IMR-90 (cell line): ENCODE measurements around the gene CBR4. TPM values are rescaled to one million over a fixed set of nuclear protein-coding genes. Genes with fewer than 3 reads are reported as not detected.

ENCODE experiments used
- ATAC-seq: fragments of 200-7000 bp; cut with Tn5 transposase; 2 replicates; pipeline ENCODE4 v1.9.1; 2020; ENCODE audit warnings: low read depth, mild to moderate bottlenecking, moderate library complexity
- BruUV-seq: library from RNA; stranded (reverse); fragments of 400-500 nt; replicated peaks from 2 replicates; lab custom pipeline; 2021; lab: Mats Ljungman, UMichigan
- CTCF ChIA-PET: fragments of 300-600 bp; formaldehyde crosslinking; extraction: SDS; loops from one replicate; lab custom pipeline; 2021; ENCODE audit warnings: antibody characterized with exemption; lab: Yijun Ruan, JAX
- POLR2A ChIA-PET: fragments of 300-600 bp; sonication (Branson Sonifier 250); formaldehyde crosslinking; loops from one replicate; lab custom pipeline; 2022; ENCODE audit warnings: antibody characterized with exemption; ENCODE audit not compliant: unreplicated experiment; lab: Charles Lee
- DNase-seq: peaks from one replicate; pipeline ENCODE4 v3.0.0; 2013
- H2AFZ ChIP-seq: replicated peaks from 2 replicates; pipeline ENCODE3; 2013; ENCODE audit warnings: low read length, mild to moderate bottlenecking; ENCODE audit not compliant: poor library complexity
- H2AK5ac ChIP-seq: 2 replicates; pipeline ENCODE4 v1.6.1; 2013; ENCODE audit warnings: low read depth, low read length, inconsistent platforms
- H2AK9ac ChIP-seq: replicated peaks from 2 replicates; pipeline ENCODE3; 2013; ENCODE audit warnings: mild to moderate bottlenecking, low read depth, low read length, moderate library complexity; ENCODE audit not compliant: poor library complexity
- H2BK120ac ChIP-seq: 2 replicates; pipeline ENCODE4 v1.6.1; 2013; ENCODE audit warnings: low read depth, low read length, inconsistent platforms
- H2BK15ac ChIP-seq: 3 replicates; pipeline ENCODE4 v1.6.1; 2013; ENCODE audit warnings: low read depth, low read length, inconsistent platforms
- H2BK20ac ChIP-seq: 2 replicates; pipeline ENCODE4 v1.6.1; 2013; ENCODE audit warnings: low read depth, mild to moderate bottlenecking, inconsistent platforms, low read length, moderate library complexity
- H2BK5ac ChIP-seq: 2 replicates; pipeline ENCODE4 v1.6.1; 2013; ENCODE audit warnings: mild to moderate bottlenecking, low read depth, low read length, inconsistent platforms; ENCODE audit not compliant: poor library complexity, severe bottlenecking
- H3K14ac ChIP-seq: replicated peaks from 2 replicates; pipeline ENCODE4 v1.6.1; 2013; ENCODE audit warnings: low read depth, low read length, inconsistent platforms
- H3K18ac ChIP-seq: 2 replicates; pipeline ENCODE4 v1.6.1; 2013; ENCODE audit warnings: low read depth, low read length, control low read depth
- H3K23ac ChIP-seq: 2 replicates; pipeline ENCODE4 v1.6.1; 2013; ENCODE audit warnings: low read depth, low read length, inconsistent platforms
- H3K27ac ChIP-seq: 2 replicates; pipeline ENCODE4 v1.5.1; 2013; ENCODE audit warnings: mild to moderate bottlenecking, control low read depth, low read length; ENCODE audit not compliant: insufficient read depth
- H3K27me3 ChIP-seq: 2 replicates; pipeline ENCODE4 v1.6.1; 2013; ENCODE audit warnings: low read length; ENCODE audit not compliant: control insufficient read depth, insufficient read depth
- H3K36me3 ChIP-seq: 2 replicates; pipeline ENCODE4 v1.6.1; 2013; ENCODE audit warnings: low read length, mixed read lengths; ENCODE audit not compliant: control insufficient read depth, insufficient read depth
- H3K4ac ChIP-seq: 2 replicates; pipeline ENCODE4 v1.6.1; 2013; ENCODE audit warnings: low read depth, low read length, inconsistent platforms
- H3K4me1 ChIP-seq: 2 replicates; pipeline ENCODE4 v1.6.1; 2013; ENCODE audit warnings: low read length, mixed read lengths; ENCODE audit not compliant: control insufficient read depth, insufficient read depth
- H3K4me2 ChIP-seq: 2 replicates; pipeline ENCODE4 v1.6.1; 2013; ENCODE audit warnings: low read depth, mild to moderate bottlenecking, control low read depth, low read length, moderate library complexity
- H3K4me3 ChIP-seq: 2 replicates; pipeline ENCODE4 v1.5.1; 2013; ENCODE audit warnings: low read depth, mild to moderate bottlenecking, control low read depth, low read length, moderate library complexity; ENCODE audit not compliant: insufficient read depth
- H3K56ac ChIP-seq: 2 replicates; pipeline ENCODE4 v1.6.1; 2013; ENCODE audit warnings: low read length, inconsistent platforms; ENCODE audit not compliant: insufficient read depth; ENCODE audit errors: extremely low read depth
- H3K79me1 ChIP-seq, 2 experiments: 2 replicates each; pipeline ENCODE4 v1.6.1; 2013; ENCODE audit warnings: low read length in 2 of 2, inconsistent platforms in 1 of 2, low read depth in 1 of 2
- H3K9ac ChIP-seq: 2 replicates; pipeline ENCODE4 v1.6.1; 2013; ENCODE audit warnings: low read depth, low read length, control low read depth
- H3K9me1 ChIP-seq: 2 replicates; pipeline ENCODE4 v1.6.1; 2013; ENCODE audit warnings: low read length, inconsistent platforms; ENCODE audit not compliant: insufficient read depth
- H3K9me3 ChIP-seq: 2 replicates; pipeline ENCODE4 v1.6.1; 2013; ENCODE audit warnings: low read length; ENCODE audit not compliant: control insufficient read depth, insufficient read depth
- H4K20me1 ChIP-seq: 2 replicates; pipeline ENCODE4 v1.6.1; 2013; ENCODE audit warnings: low read length, inconsistent platforms; ENCODE audit not compliant: insufficient read depth
- H4K5ac ChIP-seq: 2 replicates; pipeline ENCODE4 v1.6.1; 2013; ENCODE audit warnings: mild to moderate bottlenecking, low read depth, low read length, control low read depth
- H4K8ac ChIP-seq, 2 experiments: 2 replicates each; pipeline ENCODE4 v1.6.1; 2013; ENCODE audit warnings: low read depth in 2 of 2, low read length in 2 of 2, control low read depth in 1 of 2, inconsistent platforms in 1 of 2
- H4K91ac ChIP-seq: 2 replicates; pipeline ENCODE4 v1.6.1; 2013; ENCODE audit warnings: low read depth, low read length, inconsistent platforms; ENCODE audit not compliant: insufficient read depth
- BHLHE40 ChIP-seq: fragments of 150-350 bp; IDR thresholded peaks from 2 replicates; pipeline ENCODE4 v1.6.1; 2016; ENCODE audit warnings: mild to moderate bottlenecking, low read depth, low read length
- CEBPB ChIP-seq: IDR thresholded peaks from 2 replicates; pipeline ENCODE4 v1.6.1; 2012; ENCODE audit warnings: low read depth, low read length, improper control_type of control experiment
- CHD1 ChIP-seq: IDR thresholded peaks from 2 replicates; pipeline ENCODE4 v1.6.1; 2012; ENCODE audit warnings: low read depth, low read length, improper control_type of control experiment
- FOS ChIP-seq: fragments of 150-350 bp; IDR thresholded peaks from 2 replicates; pipeline ENCODE4 v1.6.1; 2016; ENCODE audit warnings: low read depth, low read length
- MAFK ChIP-seq: IDR thresholded peaks from 2 replicates; pipeline ENCODE4 v1.6.1; 2012; ENCODE audit warnings: low read depth, low read length, improper control_type of control experiment
- MAZ ChIP-seq: IDR thresholded peaks from 2 replicates; pipeline ENCODE4 v1.6.1; 2012; ENCODE audit warnings: low read depth, mild to moderate bottlenecking, low read length, improper control_type of control experiment, moderate library complexity, borderline replicate concordance
- MXI1 ChIP-seq: IDR thresholded peaks from 2 replicates; pipeline ENCODE4 v1.6.1; 2012; ENCODE audit warnings: low read depth, mild to moderate bottlenecking, low read length, moderate library complexity, borderline replicate concordance
- NFE2L2 ChIP-seq: fragments of 150-350 bp; IDR thresholded peaks from 2 replicates; pipeline ENCODE4 v1.6.1; 2016; ENCODE audit warnings: low read depth, mild to moderate bottlenecking, low read length
- POLR2A ChIP-seq: IDR thresholded peaks from 2 replicates; pipeline ENCODE4 v1.6.1; 2012; ENCODE audit warnings: mild to moderate bottlenecking, low read depth, low read length
- RAD21 ChIP-seq: IDR thresholded peaks from 2 replicates; pipeline ENCODE4 v1.6.1; 2012; ENCODE audit warnings: low read length, improper control_type of control experiment
- RCOR1 ChIP-seq: IDR thresholded peaks from 2 replicates; pipeline ENCODE4 v1.6.1; 2012; ENCODE audit warnings: mild to moderate bottlenecking, low read length, improper control_type of control experiment; ENCODE audit not compliant: insufficient replicate concordance
- RFX5 ChIP-seq: IDR thresholded peaks from 2 replicates; pipeline ENCODE4 v1.8.0; 2012; ENCODE audit warnings: low read depth, mild to moderate bottlenecking, low read length, moderate library complexity
- SMC3 ChIP-seq: fragments of 150-350 bp; IDR thresholded peaks from 2 replicates; pipeline ENCODE4 v1.6.1; 2016; ENCODE audit warnings: low read depth, mild to moderate bottlenecking, antibody characterized with exemption, low read length, moderate library complexity
- WGBS, 2 experiments: methylation state at CpG; one replicate each; pipeline versions ENCODE4 v1.1.5 to v1.1.7; 2013; ENCODE audit warnings: missing lambda C conversion rate in 2 of 2; ENCODE audit not compliant: insufficient read length in 1 of 2; ENCODE audit errors: extremely low coverage in 2 of 2; 5-methylcytosine and 5-hydroxymethylcytosine counted together
- dilution Hi-C: fragments of 300-500 bp; cut with HindIII; formaldehyde crosslinking; loops from one replicate; pipeline ENCODE4 v1.14.3; 2018; ENCODE audit warnings: low sequenced_read_pairs; ENCODE audit not compliant: unreplicated experiment
- in situ Hi-C: fragments of 300-500 bp; cut with MboI; formaldehyde crosslinking; loops from 3 replicates; pipeline ENCODE4 v1.14.3; 2019; ENCODE audit warnings: low sequenced_read_pairs, inconsistent platforms, mixed read lengths
- intact Hi-C: fragments of 100-400 bp; cut with micrococcal nuclease; formaldehyde crosslinking; loops from 2 replicates; pipeline ENCODE4 v1.10.0; 2022
- polyA plus RNA-seq, 3 experiments: library from polyadenylated mRNA; depleted of rRNA; stranded (reverse); fragments of >200 nt; gene quantifications; 2 replicates each; pipeline ENCODE4 v1.2.3, GENCODE V29; 2012; ENCODE audit warnings: low replicate concordance in 1 of 3
- total RNA-seq: library from RNA; depleted of rRNA; stranded (reverse); fragments of >200 nt; gene quantifications from 2 replicates; pipeline ENCODE4 v1.2.3, GENCODE V29; 2012
- TF ChIP-seq, protein P1 (sequence below): fragments of 150-350 bp; IDR thresholded peaks from 2 replicates; pipeline ENCODE4 v1.6.1; 2017; ENCODE audit warnings: mild to moderate bottlenecking, antibody characterized with exemption, low read length, low read depth
- TF ChIP-seq, protein P2 (sequence below): conservative IDR thresholded peaks from 2 replicates; pipeline ENCODE4 v1.5.1; 2012; ENCODE audit warnings: mild to moderate bottlenecking, low read depth, low read length, improper control_type of control experiment
- TF ChIP-seq, protein P3 (sequence below): fragments of 150-350 bp; IDR thresholded peaks from 2 replicates; pipeline ENCODE4 v1.6.1; 2016; ENCODE audit warnings: low read depth, mild to moderate bottlenecking, low read length, moderate library complexity, borderline replicate concordance

Gene CBR4
- total and polyA plus RNA-seq, 2 of the 4 experiments (the other 2 are of a cell fraction), result 2.7 to 4.5 TPM

DNA sequence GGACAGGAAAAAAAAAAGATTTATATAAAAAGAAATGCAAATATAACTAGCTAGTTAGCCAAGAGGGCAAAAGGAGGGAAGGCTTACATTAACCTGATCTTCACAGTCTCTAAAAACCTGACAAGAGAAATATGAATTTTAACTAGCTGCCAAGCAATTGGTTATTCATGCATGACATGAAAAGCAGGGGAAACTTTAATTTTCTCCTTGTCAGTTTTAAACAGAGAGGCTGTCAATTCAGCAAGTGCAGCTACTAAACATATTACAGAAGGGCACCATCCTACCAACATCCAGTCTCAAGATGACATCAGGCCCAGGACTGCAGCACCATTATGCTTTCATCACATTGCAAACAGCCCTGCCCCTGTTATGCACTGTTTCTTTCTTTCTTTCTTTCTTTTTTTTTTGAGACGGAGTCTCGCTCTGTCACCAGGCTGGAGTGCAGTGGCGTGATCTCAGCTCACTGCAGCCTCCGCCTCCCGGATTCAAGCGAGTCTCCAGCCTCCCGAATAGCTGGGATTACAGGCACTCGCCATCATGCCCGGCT, 38.9 kb upstream of the CBR4 start:
- no peak for ATAC-seq
- TF ChIP-seq CEBPB, result no peak
- no peak for TF ChIP-seq MXI1
- TF ChIP-seq, protein P1, sequence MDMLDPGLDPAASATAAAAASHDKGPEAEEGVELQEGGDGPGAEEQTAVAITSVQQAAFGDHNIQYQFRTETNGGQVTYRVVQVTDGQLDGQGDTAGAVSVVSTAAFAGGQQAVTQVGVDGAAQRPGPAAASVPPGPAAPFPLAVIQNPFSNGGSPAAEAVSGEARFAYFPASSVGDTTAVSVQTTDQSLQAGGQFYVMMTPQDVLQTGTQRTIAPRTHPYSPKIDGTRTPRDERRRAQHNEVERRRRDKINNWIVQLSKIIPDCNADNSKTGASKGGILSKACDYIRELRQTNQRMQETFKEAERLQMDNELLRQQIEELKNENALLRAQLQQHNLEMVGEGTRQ, result no peak
- no peak for TF ChIP-seq RAD21
- TF ChIP-seq, protein P2, sequence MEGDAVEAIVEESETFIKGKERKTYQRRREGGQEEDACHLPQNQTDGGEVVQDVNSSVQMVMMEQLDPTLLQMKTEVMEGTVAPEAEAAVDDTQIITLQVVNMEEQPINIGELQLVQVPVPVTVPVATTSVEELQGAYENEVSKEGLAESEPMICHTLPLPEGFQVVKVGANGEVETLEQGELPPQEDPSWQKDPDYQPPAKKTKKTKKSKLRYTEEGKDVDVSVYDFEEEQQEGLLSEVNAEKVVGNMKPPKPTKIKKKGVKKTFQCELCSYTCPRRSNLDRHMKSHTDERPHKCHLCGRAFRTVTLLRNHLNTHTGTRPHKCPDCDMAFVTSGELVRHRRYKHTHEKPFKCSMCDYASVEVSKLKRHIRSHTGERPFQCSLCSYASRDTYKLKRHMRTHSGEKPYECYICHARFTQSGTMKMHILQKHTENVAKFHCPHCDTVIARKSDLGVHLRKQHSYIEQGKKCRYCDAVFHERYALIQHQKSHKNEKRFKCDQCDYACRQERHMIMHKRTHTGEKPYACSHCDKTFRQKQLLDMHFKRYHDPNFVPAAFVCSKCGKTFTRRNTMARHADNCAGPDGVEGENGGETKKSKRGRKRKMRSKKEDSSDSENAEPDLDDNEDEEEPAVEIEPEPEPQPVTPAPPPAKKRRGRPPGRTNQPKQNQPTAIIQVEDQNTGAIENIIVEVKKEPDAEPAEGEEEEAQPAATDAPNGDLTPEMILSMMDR, result no peak
- TF ChIP-seq SMC3, result no peak
- no peak for TF ChIP-seq RCOR1
- no peak for TF ChIP-seq CHD1
- TF ChIP-seq NFE2L2, result no peak
- TF ChIP-seq, protein P3, sequence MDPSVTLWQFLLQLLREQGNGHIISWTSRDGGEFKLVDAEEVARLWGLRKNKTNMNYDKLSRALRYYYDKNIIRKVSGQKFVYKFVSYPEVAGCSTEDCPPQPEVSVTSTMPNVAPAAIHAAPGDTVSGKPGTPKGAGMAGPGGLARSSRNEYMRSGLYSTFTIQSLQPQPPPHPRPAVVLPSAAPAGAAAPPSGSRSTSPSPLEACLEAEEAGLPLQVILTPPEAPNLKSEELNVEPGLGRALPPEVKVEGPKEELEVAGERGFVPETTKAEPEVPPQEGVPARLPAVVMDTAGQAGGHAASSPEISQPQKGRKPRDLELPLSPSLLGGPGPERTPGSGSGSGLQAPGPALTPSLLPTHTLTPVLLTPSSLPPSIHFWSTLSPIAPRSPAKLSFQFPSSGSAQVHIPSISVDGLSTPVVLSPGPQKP, result no peak
- TF ChIP-seq FOS, result no peak
- no peak for TF ChIP-seq RFX5
- TF ChIP-seq MAZ, result no peak
- no peak for TF ChIP-seq POLR2A
- TF ChIP-seq MAFK, result no peak
- no peak for TF ChIP-seq BHLHE40
- in situ Hi-C loops, result no loop called here
- no peak overlapping the region for H3K27ac ChIP-seq
- CTCF ChIA-PET, result no interaction called here
- no peaks in the 10 kb centered on the region for H3K9me3 ChIP-seq
- no peak overlapping the region for H2AFZ ChIP-seq
- POLR2A ChIA-PET, result no interaction called here
- H3K36me3 ChIP-seq, result no peaks in the 10 kb centered on the region
- H2AK5ac ChIP-seq, result no peak overlapping the region
- DNase-seq, result no peak
- no peaks in the 10 kb centered on the region for H3K9me1 ChIP-seq
- H3K4me1 ChIP-seq, result no peaks in the 10 kb centered on the region
- no peak overlapping the region for H3K4me3 ChIP-seq
- H2AK9ac ChIP-seq, result no peak overlapping the region
- WGBS, 2 experiments, result no CpG with 5 or more reads among the region's 9 CpGs
- H3K79me1 ChIP-seq, result no peaks in the 10 kb centered on the region
- H3K4me2 ChIP-seq, result no peak overlapping the region
- no peak overlapping the region for H3K14ac ChIP-seq
- no peak overlapping the region for H2BK15ac ChIP-seq
- no peak overlapping the region for H3K23ac ChIP-seq
- no peak overlapping the region for H3K9ac ChIP-seq
- H3K4ac ChIP-seq, result no peak overlapping the region
- no peak overlapping the region for H2BK120ac ChIP-seq
- H4K5ac ChIP-seq, result no peak overlapping the region
- dilution Hi-C loops, result no loop called here
- intact Hi-C loops, result no loop called here
- no peak overlapping the region for H4K91ac ChIP-seq
- H3K18ac ChIP-seq, result no peak overlapping the region
- BruUV-seq, result no TSS peak
- H3K56ac ChIP-seq, result no peak overlapping the region
- no peak overlapping the region for H4K8ac ChIP-seq
- H4K20me1 ChIP-seq, result no peaks in the 10 kb centered on the region
- H2BK5ac ChIP-seq, result no peak overlapping the region
- H2BK20ac ChIP-seq, result no peak overlapping the region
- H3K27me3 ChIP-seq, result no peaks in the 10 kb centered on the region; the same call in 1 of the 2 replicates
